Memory B cell (primary cell): ENCODE data around the gene ADAMTS19.
"Not testable (repeated sequence)": the region's sequence is repeated elsewhere in the genome, so short reads cannot be mapped to it uniquely, and the experiment has no call there.

Experiments used
- ATAC-seq: fragments of 150-1000 bp; cut with Tn5 transposase; 2 replicates; pipeline ENCODE4 v1.10.0; 2021; ENCODE audit warnings: low read depth, mild to moderate bottlenecking, moderate library complexity
- DNase-seq, 2 donors: peaks; one replicate each; pipeline ENCODE4 v3.0.0; 2022; ENCODE audit warnings: low spot score in 2 of 2
- H3K27ac Mint-ChIP-seq: one replicate; pipeline ENCODE4 v1.8.0; 2022; ENCODE audit warnings: mild to moderate bottlenecking, moderate library complexity, mixed read lengths
- H3K27me3 Mint-ChIP-seq: one replicate; pipeline ENCODE4 v1.8.0; 2022; ENCODE audit warnings: mixed read lengths
- H3K36me3 Mint-ChIP-seq: one replicate; pipeline ENCODE4 v1.8.0; 2022; ENCODE audit warnings: mild to moderate bottlenecking, mixed read lengths
- H3K4me1 Mint-ChIP-seq: one replicate; pipeline ENCODE4 v1.8.0; 2022; ENCODE audit warnings: mixed read lengths
- H3K4me3 Mint-ChIP-seq: one replicate; pipeline ENCODE4 v1.8.0; 2022; ENCODE audit warnings: mild to moderate bottlenecking, moderate library complexity, mixed read lengths
- H3K9me3 Mint-ChIP-seq: one replicate; pipeline ENCODE4 v1.8.0; 2022; ENCODE audit warnings: mixed read lengths

ADAMTS19 gene

DNA sequence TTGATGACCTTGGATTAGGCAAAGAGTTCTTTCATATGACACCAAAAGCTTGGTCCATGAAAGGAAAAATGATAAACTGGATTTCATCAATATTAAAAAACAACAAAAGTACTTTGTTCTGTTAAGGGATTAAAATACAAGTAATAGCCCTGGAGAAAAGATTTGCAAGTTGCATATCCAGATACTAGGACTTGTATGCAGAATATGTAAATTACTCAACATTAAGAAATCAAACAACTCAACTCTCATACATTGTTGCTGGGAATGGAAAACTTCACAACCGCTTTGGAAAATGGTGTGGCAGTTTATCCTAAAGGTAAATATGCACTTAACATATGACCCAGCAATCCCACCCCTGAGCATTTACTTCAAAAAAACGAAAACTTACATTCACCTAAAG is 112.0 kb downstream of the ADAMTS19 start:
- no peak for DNase-seq
- Mint-ChIP-seq H3K4me3 (no peak overlapping the region), H3K27ac (no peak overlapping the region), H3K4me1 (no peaks in the 10 kb centered on the region), H3K9me3 (no peaks in the 10 kb centered on the region), H3K36me3 (no peaks in the 10 kb centered on the region), H3K27me3 (no peaks in the 10 kb centered on the region)
- ATAC-seq: no peak

DNA sequence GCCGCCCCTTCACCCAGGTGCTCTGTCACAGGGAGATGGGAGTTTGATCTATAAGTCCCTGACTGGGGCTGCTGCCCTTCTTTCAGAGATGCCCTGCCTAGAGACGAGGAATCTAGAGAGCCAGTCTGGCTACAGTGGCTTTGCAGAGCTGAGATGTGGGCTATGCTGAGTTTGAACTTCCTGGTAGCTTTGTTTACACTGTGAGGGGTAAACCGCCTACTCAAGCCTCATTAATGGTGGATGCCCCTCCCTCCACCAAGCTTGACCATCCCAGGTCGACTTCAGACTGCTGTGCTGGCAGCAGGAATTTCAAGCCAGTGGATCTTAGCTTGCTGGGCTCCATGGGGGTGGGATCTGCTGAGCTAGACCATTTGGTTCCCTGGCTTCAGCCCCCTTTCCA is 124.4 kb downstream of the ADAMTS19 start:
- peaks cover 11% of the 10 kb centered on the region for H3K9me3 Mint-ChIP-seq
- DNase-seq, H3K4me1 Mint-ChIP-seq, H3K4me3 Mint-ChIP-seq, H3K27ac Mint-ChIP-seq, H3K27me3 Mint-ChIP-seq, ATAC-seq, H3K36me3 Mint-ChIP-seq: not testable (repeated sequence)

DNA sequence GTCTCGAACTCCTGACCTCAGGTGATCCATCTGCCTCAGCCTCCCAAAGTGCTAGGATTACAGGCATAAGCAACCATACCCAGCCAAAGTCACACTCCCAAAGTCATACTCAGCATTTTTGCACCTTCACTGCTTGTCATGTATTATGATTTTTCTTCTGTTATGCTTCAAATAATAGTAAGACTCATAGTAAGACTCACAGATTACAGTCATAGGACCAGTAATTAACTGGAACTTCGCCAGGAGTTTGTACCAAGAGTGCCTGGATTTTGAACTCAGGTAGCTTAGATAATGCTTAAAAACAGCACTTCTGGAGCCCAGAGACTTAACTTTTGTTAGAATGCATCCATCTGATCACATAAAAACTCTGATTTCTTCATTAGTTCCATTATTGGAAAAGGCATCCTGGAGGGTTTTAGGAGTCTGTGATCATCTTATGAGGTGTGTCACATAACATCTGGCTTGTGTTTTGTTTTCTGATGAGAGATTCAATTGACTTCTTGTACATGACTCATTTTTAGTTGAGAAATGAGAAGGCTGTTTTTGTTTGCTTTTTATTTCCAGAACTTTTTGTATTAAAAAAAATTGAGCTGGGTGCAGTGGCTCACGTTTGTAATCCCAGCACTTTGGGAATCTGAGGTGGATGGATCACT is 131.5 kb downstream of the ADAMTS19 start:
- H3K27me3 Mint-ChIP-seq: no peaks in the 10 kb centered on the region

DNA sequence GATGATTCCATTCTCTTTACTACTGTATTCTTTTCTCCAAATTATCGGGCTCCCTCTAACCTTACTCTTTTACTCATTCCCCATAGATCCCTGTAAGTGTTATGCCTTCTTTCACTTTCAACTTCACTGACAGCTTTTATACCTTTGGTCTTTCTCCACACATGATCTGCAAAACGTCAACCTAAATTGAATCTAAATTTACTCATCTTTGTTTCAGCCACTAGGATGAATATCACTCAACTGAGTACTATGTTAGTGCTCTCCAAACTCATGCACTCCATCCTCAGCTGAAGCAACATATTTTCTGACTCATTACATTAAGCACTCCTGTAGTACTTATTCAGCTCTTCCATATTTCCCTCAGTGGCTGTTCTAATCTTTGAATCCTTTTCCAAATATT is 133.4 kb downstream of the ADAMTS19 start:
- Mint-ChIP-seq H3K27me3 (no peaks in the 10 kb centered on the region), H3K27ac (no peak overlapping the region), H3K4me1 (no peaks in the 10 kb centered on the region), H3K9me3 (no peaks in the 10 kb centered on the region), H3K4me3 (no peak overlapping the region), H3K36me3 (no peaks in the 10 kb centered on the region)
- ATAC-seq (no peak), DNase-seq (no peak)

More for the DNA sequence above, 131.5 kb downstream of the ADAMTS19 start:
- ATAC-seq: no peak
- Mint-ChIP-seq H3K4me1 (no peaks in the 10 kb centered on the region), H3K4me3 (no peak overlapping the region), H3K36me3 (no peaks in the 10 kb centered on the region), H3K27ac (no peak overlapping the region), H3K9me3 (no peaks in the 10 kb centered on the region)
- no peak for DNase-seq

DNA sequence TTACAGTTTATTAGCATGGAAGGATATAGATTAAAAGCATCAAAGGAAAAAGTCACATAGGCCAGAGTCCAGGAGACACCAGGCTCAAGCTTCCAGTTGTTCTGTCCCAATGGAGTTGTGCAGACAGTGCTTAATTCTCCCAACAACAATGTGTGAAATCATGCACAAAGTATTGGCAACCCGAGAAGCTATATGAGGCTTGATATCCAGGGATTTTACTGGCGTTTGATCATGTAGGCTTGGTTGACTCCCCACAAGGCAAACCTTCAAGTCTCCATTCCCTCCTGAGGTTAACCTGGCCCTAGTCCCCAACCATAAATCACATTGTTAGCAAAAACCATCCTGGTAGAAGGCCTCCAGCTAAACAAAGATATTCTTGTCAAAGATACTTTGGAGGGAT is 141.5 kb downstream of the ADAMTS19 start:
- Mint-ChIP-seq H3K4me1 (no peaks in the 10 kb centered on the region), H3K27ac (no peak overlapping the region), H3K36me3 (no peaks in the 10 kb centered on the region), H3K27me3 (no peaks in the 10 kb centered on the region), H3K9me3 (peaks cover 2% of the 10 kb centered on the region), H3K4me3 (no peak overlapping the region)
- ATAC-seq (no peak), DNase-seq (no peak)

DNA sequence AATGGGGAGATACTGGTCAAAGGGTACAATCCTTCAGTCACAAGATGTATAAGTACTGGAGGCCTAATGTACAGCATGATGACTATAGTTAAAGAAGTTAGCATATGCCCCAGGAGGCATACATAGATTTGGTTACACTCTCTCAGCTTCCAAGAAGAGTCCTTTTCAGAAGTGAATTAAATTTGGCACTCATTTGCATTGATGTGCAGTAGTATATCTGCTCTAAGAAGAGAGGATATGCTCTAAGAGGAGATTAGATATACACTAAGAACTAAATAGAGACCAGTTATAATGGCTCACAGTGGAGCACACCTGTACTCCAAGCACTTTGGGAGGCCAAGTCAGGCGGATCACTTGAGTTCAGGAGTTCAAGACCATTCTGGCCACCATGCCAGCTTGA is 148.3 kb downstream of the ADAMTS19 start:
- no peaks in the 10 kb centered on the region for H3K4me1 Mint-ChIP-seq
- H3K27me3 Mint-ChIP-seq: no peaks in the 10 kb centered on the region
- H3K27ac Mint-ChIP-seq: no peak overlapping the region
- no peak for ATAC-seq
- no peak for DNase-seq
- no peak overlapping the region for H3K4me3 Mint-ChIP-seq
- peaks cover 2% of the 10 kb centered on the region for H3K9me3 Mint-ChIP-seq
- H3K36me3 Mint-ChIP-seq: no peaks in the 10 kb centered on the region

DNA sequence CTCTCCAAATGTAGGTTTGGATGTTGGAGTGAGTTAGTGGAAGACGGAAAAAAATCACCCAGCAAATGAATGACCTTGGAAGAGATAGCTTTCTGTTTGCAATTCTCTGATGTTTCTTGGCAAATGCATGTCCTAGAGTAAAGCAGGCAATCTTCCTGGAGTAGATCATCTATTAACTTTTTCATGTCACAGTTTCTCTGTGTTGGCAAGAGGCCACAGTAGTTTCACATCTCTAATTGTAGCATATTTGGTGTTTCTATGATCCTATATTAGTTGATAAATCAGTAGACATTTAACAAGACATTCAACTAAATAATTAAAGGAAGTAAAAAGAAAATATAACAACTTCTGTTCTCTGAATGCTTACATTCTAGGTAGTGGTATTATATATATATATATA is 149.6 kb downstream of the ADAMTS19 start:
- ATAC-seq (no peak), DNase-seq (no peak)
- Mint-ChIP-seq H3K36me3 (no peaks in the 10 kb centered on the region), H3K4me1 (no peaks in the 10 kb centered on the region), H3K27ac (no peak overlapping the region), H3K27me3 (no peaks in the 10 kb centered on the region), H3K9me3 (peaks cover 2% of the 10 kb centered on the region), H3K4me3 (no peak overlapping the region)

DNA sequence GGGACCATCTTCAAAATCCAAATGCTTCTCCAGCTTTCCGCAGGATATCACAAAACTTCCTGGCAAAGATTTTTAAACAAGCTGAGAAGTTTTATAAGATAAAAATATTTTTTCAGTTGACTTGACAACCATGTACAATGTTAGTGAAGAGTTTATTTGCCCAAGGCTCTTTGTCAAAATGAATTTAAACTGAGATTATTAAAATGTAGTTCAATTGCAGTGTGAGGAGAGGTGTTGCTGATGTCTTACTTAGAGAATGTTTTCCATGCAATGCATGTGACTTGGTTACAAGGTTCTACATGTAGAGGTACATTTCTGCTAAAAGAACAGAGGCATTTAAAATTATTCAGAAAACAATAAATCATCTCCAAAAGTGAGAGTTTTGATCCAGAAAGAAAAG is 156.4 kb downstream of the ADAMTS19 start:
- Mint-ChIP-seq H3K4me1 (no peaks in the 10 kb centered on the region), H3K9me3 (peaks cover 3% of the 10 kb centered on the region), H3K27me3 (no peaks in the 10 kb centered on the region), H3K4me3 (no peak overlapping the region), H3K27ac (no peak overlapping the region), H3K36me3 (no peaks in the 10 kb centered on the region)
- DNase-seq: no peak
- no peak for ATAC-seq

DNA sequence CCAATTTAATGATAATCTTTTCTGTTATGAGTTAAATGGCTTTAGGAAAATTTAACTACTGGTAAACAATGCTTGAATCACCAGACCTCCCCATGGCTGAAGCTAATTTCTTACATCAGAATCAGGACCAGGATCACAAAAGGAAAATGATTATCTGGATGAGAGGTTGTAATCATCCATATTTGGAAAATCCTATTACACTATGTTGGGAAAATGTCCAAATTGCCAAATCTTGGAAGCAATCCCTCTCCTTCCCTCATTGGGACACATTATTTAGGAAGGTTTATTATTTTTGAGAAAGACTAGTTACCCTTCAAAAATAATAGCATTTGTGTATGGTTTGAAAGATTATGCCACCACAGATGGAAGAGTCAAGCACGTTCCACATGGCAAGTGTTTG is 157.1 kb downstream of the ADAMTS19 start:
- peaks cover 3% of the 10 kb centered on the region for H3K9me3 Mint-ChIP-seq
- H3K4me3 Mint-ChIP-seq: no peak overlapping the region
- no peaks in the 10 kb centered on the region for H3K4me1 Mint-ChIP-seq
- DNase-seq (no peak), ATAC-seq (no peak)
- H3K27ac Mint-ChIP-seq: no peak overlapping the region
- H3K36me3 Mint-ChIP-seq: no peaks in the 10 kb centered on the region
- H3K27me3 Mint-ChIP-seq: no peaks in the 10 kb centered on the region

DNA sequence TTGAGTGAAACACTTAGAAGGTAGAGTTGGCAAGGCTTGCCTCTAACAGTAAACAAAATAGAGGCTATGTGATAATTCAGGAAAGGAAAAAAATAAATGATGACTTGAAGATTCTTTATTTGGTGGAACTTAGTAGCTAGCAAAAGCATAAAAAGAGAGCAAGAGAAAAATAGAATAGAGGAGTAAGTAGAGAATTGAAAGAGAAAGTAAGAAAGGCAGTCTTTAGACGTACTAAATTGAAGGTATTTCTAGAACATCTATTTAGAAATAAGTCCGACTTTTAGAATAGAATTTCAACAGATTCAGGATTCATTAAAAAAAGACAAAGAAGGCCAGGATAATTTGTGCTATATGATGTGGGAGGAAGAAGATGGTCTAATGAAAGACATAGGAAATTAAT is 159.7 kb downstream of the ADAMTS19 start:
- no peaks in the 10 kb centered on the region for H3K36me3 Mint-ChIP-seq

DNA sequence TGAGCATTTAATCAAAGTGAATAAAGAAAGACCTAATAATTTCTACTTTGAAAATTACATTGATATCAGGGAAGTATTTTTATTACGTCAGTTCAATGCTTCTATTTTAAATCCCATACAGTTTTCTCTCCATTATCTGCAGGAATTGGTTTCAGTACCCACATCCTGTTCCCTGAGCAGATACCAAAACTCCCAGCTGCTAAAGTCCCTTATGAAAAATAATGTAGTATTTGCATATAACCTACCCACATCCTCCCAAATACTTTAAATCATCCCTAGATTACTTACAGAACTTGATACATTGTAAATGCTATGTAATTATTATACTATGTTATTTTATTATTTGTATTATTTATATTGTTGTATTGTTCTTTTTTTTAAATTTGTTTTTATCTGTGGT is 162.4 kb downstream of the ADAMTS19 start:
- no peak for DNase-seq
- Mint-ChIP-seq H3K4me3 (no peak overlapping the region), H3K9me3 (peaks cover 6% of the 10 kb centered on the region), H3K27ac (no peak overlapping the region), H3K27me3 (no peaks in the 10 kb centered on the region), H3K4me1 (no peaks in the 10 kb centered on the region), H3K36me3 (no peaks in the 10 kb centered on the region)
- no peak for ATAC-seq

More for the DNA sequence above, 159.7 kb downstream of the ADAMTS19 start:
- ATAC-seq (no peak), DNase-seq (no peak)
- no peaks in the 10 kb centered on the region for H3K27me3 Mint-ChIP-seq
- H3K4me1 Mint-ChIP-seq: no peaks in the 10 kb centered on the region
- no peak overlapping the region for H3K4me3 Mint-ChIP-seq
- no peak overlapping the region for H3K27ac Mint-ChIP-seq
- peaks cover 4% of the 10 kb centered on the region for H3K9me3 Mint-ChIP-seq

DNA sequence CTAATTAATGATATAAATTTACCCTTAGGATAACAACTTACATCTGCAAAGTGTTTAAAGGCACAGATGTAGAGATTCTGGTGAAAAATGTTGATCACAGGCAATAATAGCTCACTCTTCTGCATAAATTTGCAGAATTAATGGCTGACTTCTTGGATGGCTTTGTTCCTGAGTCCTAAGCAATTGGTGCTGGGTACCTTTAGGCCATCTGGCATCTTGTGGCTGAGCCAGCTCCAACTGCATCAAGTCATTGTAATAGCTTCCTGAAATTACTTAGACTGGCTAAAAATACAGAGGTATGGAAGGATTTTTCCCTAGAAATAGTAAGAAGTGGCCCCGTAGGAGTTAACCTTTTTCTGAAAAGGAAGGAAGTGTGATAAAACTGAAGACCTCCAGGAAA is 169.5 kb downstream of the ADAMTS19 start:
- no peaks in the 10 kb centered on the region for H3K4me1 Mint-ChIP-seq
- H3K4me3 Mint-ChIP-seq: no peak overlapping the region
- no peaks in the 10 kb centered on the region for H3K27me3 Mint-ChIP-seq

DNA sequence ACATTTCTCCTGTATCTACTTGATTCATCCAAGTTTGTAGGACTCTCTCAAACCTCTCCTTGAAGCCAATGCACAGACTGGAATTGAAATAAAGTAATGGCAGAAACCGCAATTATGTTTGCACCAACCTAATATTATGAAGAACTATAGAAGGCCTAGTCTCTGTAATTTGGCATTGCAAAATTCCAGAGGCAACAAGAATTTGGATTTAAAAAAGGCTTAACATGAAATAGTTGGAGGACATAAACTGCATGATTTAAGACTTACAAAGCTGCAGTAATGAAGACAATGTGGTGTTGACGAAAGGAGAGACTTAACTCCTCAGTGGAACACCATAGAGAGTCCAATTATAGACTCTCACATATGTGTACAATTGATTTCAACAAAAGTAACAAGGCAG is 170.0 kb downstream of the ADAMTS19 start:
- DNase-seq: no peak
- no peak for ATAC-seq
- no peak overlapping the region for H3K27ac Mint-ChIP-seq
- no peaks in the 10 kb centered on the region for H3K27me3 Mint-ChIP-seq
- no peaks in the 10 kb centered on the region for H3K36me3 Mint-ChIP-seq
- H3K4me1 Mint-ChIP-seq: no peaks in the 10 kb centered on the region
- no peak overlapping the region for H3K4me3 Mint-ChIP-seq
- H3K9me3 Mint-ChIP-seq: peaks cover 10% of the 10 kb centered on the region

More for the DNA sequence above, 169.5 kb downstream of the ADAMTS19 start:
- ATAC-seq (no peak), DNase-seq (no peak)
- no peaks in the 10 kb centered on the region for H3K36me3 Mint-ChIP-seq
- H3K9me3 Mint-ChIP-seq: peaks cover 9% of the 10 kb centered on the region
- no peak overlapping the region for H3K27ac Mint-ChIP-seq

DNA sequence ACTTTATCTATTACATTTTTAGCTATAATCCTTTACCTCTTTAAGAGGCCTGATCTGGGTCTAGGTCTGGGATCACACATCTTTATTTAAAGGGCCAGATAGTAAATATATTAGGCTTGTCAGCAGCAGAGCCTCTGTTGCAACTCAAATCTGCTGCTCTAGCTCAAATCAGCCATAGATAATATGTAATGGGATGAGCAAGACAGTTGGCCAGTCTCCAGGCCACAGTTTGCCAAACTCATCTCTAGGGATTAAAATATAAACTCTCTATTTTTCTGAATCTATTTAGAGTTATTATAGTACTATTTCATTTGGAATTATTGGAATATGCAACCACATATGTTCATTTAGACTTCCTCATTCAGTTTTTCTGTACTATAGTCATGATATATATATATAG is 171.9 kb downstream of the ADAMTS19 start:
- H3K4me3 Mint-ChIP-seq: no peak overlapping the region

DNA sequence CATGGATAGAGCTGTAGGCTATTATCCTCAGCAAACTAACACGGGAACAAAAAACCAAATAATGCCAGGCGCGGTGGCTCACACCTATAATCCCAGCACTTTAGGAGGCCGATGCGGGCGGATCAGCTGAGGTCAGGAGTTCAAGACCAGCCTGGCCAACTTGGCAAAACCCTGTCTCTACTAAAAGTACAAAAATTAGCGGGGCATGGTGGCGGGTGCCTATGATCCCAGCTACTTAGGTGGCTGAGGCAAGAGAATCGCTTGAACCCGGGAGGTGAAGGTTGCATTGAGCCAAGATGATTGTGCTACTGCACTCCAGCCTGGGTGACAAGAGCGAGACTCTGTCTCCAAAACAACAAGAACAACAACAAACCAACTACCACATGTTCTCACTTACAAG is 177.4 kb downstream of the ADAMTS19 start:
- not testable (repeated sequence) for H3K4me1 Mint-ChIP-seq, H3K4me3 Mint-ChIP-seq, H3K36me3 Mint-ChIP-seq, H3K27me3 Mint-ChIP-seq, ATAC-seq, DNase-seq, H3K9me3 Mint-ChIP-seq, H3K27ac Mint-ChIP-seq

More for the DNA sequence above, 171.9 kb downstream of the ADAMTS19 start:
- ATAC-seq (no peak), DNase-seq (no peak)
- Mint-ChIP-seq H3K27me3 (no peaks in the 10 kb centered on the region), H3K36me3 (no peaks in the 10 kb centered on the region), H3K27ac (no peak overlapping the region), H3K9me3 (peaks cover 13% of the 10 kb centered on the region), H3K4me1 (no peaks in the 10 kb centered on the region)
